ENCODE results near the gene LRRN3. TPM values are rescaled to one million over a fixed set of nuclear protein-coding genes. Genes with fewer than 3 reads are reported as not detected.

The LRRN3 gene
- total and polyA plus RNA-seq, 10 of the 15 experiments (the other 5 are each of a cell fraction or from before 2014, with no cell fraction given): 0.02 to 0.24 (median 0.11) TPM; not detected in 3

DNA sequence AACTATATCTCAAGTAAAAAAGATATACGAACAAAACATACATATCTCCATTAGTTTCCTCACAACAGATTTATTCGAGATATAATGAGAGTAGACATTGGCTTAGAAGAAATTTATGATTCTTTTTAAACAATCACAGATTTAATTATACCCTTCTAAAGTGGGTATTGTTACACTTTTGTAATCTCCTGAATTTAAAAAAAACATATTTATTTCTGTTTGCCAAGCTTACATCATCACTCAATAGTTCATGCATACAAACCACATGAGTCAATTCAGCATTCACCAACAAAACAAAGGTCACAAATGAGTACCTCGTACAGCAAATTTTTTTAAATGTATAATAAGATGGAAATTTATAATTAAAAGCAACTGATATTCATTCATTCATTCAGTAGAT is 17.6 kb downstream of the LRRN3 start:
- Histone ChIP-seq H3K9ac (ENCODE audit: control insufficient read depth, insufficient read depth, low read length) (no peak overlapping the region), H3K4me2 (ENCODE audit: control insufficient read depth, insufficient read depth) (no peak overlapping the region), H3K27ac (ENCODE audit: control insufficient read depth, insufficient read depth) (no peak overlapping the region), H2AFZ (ENCODE audit: control insufficient read depth, low read depth, low read length) (no peak overlapping the region), H3K4me1 (ENCODE audit: control insufficient read depth, insufficient read depth, low read length) (peaks cover 11% of the 10 kb centered on the region), H3K79me2 (ENCODE audit: control insufficient read depth, insufficient read depth, low read length) (no peaks in the 10 kb centered on the region), H3K9me3 (replicated peaks; ENCODE audit: control insufficient read depth, insufficient read depth, low read length) (no peaks in the 10 kb centered on the region; the same call in 1 of the 3 replicates), H4K20me1 (ENCODE audit: control insufficient read depth, insufficient read depth) (no peaks in the 10 kb centered on the region), H3K36me3 (ENCODE audit: control insufficient read depth in 2 of 2, insufficient read depth in 2 of 2, low read length in 1 of 2) (no peaks in the 10 kb centered on the region), H3K4me3 (no peak overlapping the region), H3K27me3 (replicated peaks in 1 of 2; ENCODE audit: control insufficient read depth in 2 of 2, insufficient read depth in 2 of 2, low read length in 1 of 2) (no peaks in the 10 kb centered on the region)
- FAIRE-seq (no peak), ATAC-seq (no peak), DNase-seq (ENCODE audit: low read depth, low spot score) (no peak)
- 65% methylated on average over 3 of the region's 3 CpGs for WGBS (ENCODE audit: insufficient coverage, insufficient replicate concordance, low lambda C conversion rate, missing lambda C conversion rate)
- in situ Hi-C loops (cut with MboI): no loop called here
- ChIA-PET POLR2A (interaction anchor here (0.6 to 1.4 kb wide), 3 partner anchors 82 to 280 kb away, joined by 3 to 5 read pairs (median 3); no protein-coding TSS in a partner anchor), CTCF (interaction anchor here (3.1 kb wide), 1 partner anchor 10 kb away, joined by 12 read pairs; no protein-coding TSS in a partner anchor), SMC1A (ENCODE audit: uncharacterized antibody, unreplicated experiment) (interaction anchor here (0.8 to 2.7 kb wide), 3 partner anchors 9 to 29 kb away, joined by 3 to 12 read pairs (median 8); no protein-coding TSS in a partner anchor), RAD21 (ENCODE audit: unreplicated experiment) (interaction anchor here (1.3 to 2.4 kb wide), 2 partner anchors 14 to 29 kb away, joined by 3 to 8 read pairs; no protein-coding TSS in a partner anchor)
- intact Hi-C loops (cut with micrococcal nuclease; ENCODE audit: unreplicated experiment): loop anchor here (10.0 kb wide), 1 partner anchor 664 kb away; no protein-coding TSS in a partner anchor
- no TSS peak for BruUV-seq (replicated peaks)
- TF ChIP-seq NFIC (IDR thresholded peaks at IDR 0.05; ENCODE audit: low read depth, low read length): peak; percentile 39; the same call in 1 of the 2 replicates
- peak; percentile 67; the same call in 1 of the 2 replicates for TF ChIP-seq JUNB (IDR thresholded peaks at IDR 0.05)
- no peak for TF ChIP-seq SIN3A (IDR thresholded peaks at IDR 0.05; ENCODE audit: low read depth, low read length)
- peak; percentile 62; the same call in 1 of the 2 replicates for TF ChIP-seq RUNX3 (IDR thresholded peaks at IDR 0.05; ENCODE audit: low read length)
- TF ChIP-seq KAT2A (conservative IDR thresholded peaks at IDR 0.05; ENCODE audit: control insufficient read depth, low read depth, low read length): no peak
- TF ChIP-seq ATF2 (IDR thresholded peaks at IDR 0.05; ENCODE audit: low read length): peak; percentile 27; the same call in 1 of the 2 replicates

All from GM12878 (cell line).